ENCODE measurements around the gene FALEC.

The FALEC gene

DNA sequence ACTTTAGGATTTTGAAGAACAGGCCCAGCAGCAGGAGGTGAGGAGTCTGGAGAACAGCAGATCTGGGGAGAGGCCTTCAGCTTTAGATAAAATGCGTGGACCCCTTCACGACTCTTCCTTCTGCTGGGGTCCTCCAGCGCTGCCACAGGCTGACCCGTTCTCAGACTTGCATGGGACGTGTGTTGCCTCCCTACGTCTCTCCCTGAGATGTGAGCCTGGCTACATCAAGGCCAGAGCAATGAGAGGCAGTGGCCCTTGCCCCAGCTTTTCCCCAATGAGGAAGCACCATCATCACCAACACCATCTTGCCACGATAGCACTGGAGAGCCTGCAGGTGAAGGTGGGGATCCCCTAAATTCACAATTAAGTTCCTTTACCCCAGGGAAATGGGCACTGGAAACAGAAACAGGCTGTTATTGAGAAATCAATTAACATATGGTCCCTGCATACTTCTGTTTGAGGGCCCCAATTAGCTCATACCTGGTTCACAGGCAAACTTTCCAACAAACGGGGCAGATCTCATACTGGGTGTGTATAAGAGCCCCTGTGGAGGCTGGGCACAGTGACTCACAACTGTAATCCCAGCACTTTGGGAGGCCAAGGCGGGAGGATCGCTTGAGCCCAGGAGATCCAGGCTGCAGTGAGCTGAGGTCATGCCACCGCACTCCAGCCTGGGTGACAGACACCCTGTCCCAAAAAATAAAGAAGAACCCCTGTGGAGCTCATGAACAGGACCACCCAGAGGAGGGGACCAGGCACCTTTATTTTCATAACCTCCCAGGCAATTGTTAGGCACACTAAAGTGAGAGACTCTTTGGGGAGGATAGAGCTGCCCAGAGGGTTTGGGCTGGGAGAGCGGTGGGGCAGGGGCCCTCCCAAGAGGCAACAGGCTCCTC is 21.5 kb downstream of the FALEC start:
- no peak for DNase-seq (ENCODE audit: low read depth in 2 of 2)
- TF ChIP-seq CTCF (IDR thresholded peaks at IDR 0.05; ENCODE audit: low read depth, low read length) = no peak
- no peak overlapping the region for H3K4me3 ChIP-seq (replicated peaks in 1 of 2; ENCODE audit: low read depth in 2 of 2, low read length in 2 of 2)

DNA sequence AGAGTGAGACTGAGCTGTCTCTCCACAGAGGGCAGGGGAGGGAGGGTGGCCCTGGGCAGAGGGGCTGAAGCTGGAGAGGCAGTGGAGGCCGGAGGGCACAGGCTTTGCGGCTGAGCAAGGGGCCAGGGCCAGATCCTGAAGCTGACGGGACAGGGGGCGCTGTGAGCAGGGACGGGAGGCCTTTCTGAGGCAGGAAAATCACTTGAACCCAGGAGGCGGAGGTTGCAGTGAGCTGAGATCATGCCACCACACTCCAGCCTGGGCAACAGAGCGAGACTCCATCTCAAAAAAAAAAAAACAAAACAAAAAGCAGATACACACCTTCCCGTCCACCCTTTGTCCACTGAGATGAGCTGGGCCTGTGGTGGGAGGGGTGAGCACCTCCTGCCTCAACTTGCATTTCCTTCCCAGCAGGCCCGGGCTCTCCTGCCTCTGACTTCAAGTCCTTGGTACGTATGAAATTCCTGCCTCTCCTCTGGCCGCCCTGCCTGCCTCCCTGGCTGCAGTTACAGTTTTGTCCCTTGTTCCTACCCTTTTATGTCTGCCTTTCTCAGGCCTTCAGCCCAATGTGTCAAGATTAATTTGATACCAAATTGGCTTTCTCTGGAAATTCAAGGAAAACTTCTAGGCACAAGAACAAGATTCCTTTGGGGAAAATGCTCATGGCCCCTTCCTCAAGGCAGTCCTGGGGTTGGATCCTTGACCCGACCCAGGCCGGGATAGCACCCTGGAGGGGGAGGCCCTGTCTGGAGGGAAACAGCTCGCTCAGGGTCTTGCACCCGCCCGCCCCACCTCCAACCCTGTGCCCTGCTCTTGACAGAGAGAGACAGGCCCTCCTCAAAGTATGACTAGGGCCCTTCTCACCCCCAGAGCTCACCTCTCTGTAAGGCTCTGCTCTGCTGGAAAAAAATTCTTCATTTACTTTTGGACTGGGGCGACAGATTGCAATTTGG is 22.5 kb downstream of the FALEC start:
- TF ChIP-seq CTCF (IDR thresholded peaks at IDR 0.05; ENCODE audit: low read depth, low read length) = no peak
- peak; percentile 79 to 88 for DNase-seq (ENCODE audit: low read depth in 2 of 2)
- H3K4me3 ChIP-seq (replicated peaks in 1 of 2; ENCODE audit: low read depth in 2 of 2, low read length in 2 of 2) = no peak overlapping the region

DNA sequence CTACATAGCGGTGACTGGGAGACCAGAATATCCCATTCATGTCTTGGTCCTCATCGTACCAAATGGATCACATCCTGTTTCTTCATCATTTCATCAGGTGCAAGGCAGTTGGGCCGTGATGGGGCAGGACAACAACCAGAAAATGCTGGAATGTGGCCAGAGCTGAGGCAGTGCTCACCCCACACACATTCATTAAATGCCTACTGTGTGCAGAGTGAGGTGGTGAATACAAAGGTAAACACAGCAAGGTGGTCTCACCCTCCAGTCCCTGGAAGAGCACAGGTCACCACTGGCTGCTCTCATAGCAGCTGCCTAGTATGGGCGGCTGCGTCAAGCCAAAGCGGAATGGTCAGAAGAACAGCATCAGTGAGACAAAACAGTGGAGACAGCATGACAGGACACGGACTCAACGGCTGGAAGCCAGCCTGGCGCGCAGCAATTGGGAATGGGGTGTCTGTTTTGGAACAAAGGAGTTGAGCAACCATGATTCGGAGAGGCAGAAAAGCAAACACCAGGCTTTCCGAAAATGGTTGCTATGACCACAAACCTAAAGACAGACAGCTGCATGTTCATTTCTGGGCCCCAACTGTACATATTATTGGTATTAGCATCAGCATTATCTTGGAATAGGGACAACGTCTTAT is 28.1 kb downstream of the FALEC start:
- peak; percentile 65 to 70 for DNase-seq (ENCODE audit: low read depth in 2 of 2)
- H3K4me3 ChIP-seq (replicated peaks in 1 of 2; ENCODE audit: low read depth in 2 of 2, low read length in 2 of 2) = no peak overlapping the region
- no peak for TF ChIP-seq CTCF (IDR thresholded peaks at IDR 0.05; ENCODE audit: low read depth, low read length)

GRCh38 chr1:150544204-150544603 is 28.7 kb downstream of the FALEC start:
- no peak for DNase-seq (ENCODE audit: low read depth in 2 of 2)
- no peak for TF ChIP-seq CTCF (IDR thresholded peaks at IDR 0.05; ENCODE audit: low read depth, low read length)
- no peak overlapping the region for H3K4me3 ChIP-seq (replicated peaks in 1 of 2; ENCODE audit: low read depth in 2 of 2, low read length in 2 of 2)

- no peak for DNase-seq (ENCODE audit: low read depth in 2 of 2)
- no peak overlapping the region for H3K4me3 ChIP-seq (replicated peaks in 1 of 2; ENCODE audit: low read depth in 2 of 2, low read length in 2 of 2)
- TF ChIP-seq CTCF (IDR thresholded peaks at IDR 0.05; ENCODE audit: low read depth, low read length) = no peak
Observed at GRCh38 chr1:150545486-150546032, 30.0 kb downstream of the FALEC start.

GRCh38 chr1:150546294-150546937 is 30.9 kb downstream of the FALEC start:
- no peak for TF ChIP-seq CTCF (IDR thresholded peaks at IDR 0.05; ENCODE audit: low read depth, low read length)
- DNase-seq (ENCODE audit: low read depth in 2 of 2) = no peak
- no peak overlapping the region for H3K4me3 ChIP-seq (replicated peaks in 1 of 2; ENCODE audit: low read depth in 2 of 2, low read length in 2 of 2)

Measured in cardiac fibroblast (primary cell).